Rectal smooth muscle tissue (tissue), 1 donor: Measurements from ENCODE around the gene LETMD1.
A peak's percentile ranks its signal among the peaks of the same experiment; 100 is the strongest.

Experiments
- H3K27ac ChIP-seq: one replicate; pipeline ENCODE4 v1.7.0; 2013; ENCODE audit warnings: low read depth, low read length, inconsistent platforms
- H3K27me3 ChIP-seq: one replicate; pipeline ENCODE4 v1.7.0; 2013; ENCODE audit warnings: low read length; ENCODE audit not compliant: control insufficient read depth, insufficient read depth
- H3K36me3 ChIP-seq: one replicate; pipeline ENCODE4 v1.7.0; 2013; ENCODE audit warnings: low read length; ENCODE audit not compliant: control insufficient read depth, insufficient read depth
- H3K4me1 ChIP-seq: one replicate; pipeline ENCODE4 v1.7.0; 2013; ENCODE audit warnings: low read length; ENCODE audit not compliant: control insufficient read depth, insufficient read depth
- H3K4me3 ChIP-seq: one replicate; pipeline ENCODE4 v1.7.0; 2013; ENCODE audit warnings: low read length
- H3K9ac ChIP-seq: one replicate; pipeline ENCODE4 v1.7.0; 2013; ENCODE audit warnings: low read length

Gene LETMD1

GRCh38 chr12:51028813-51029150, 19.3 kb upstream of the LETMD1 start:
- Histone ChIP-seq H3K4me3 (no peak overlapping the region), H3K27ac (no peak overlapping the region), H3K9ac (no peak overlapping the region)

GRCh38 chr12:51033048-51033447, 15.1 kb upstream of the LETMD1 start:
- Histone ChIP-seq H3K36me3 (no peaks in the 10 kb centered on the region), H3K4me3 (no peak overlapping the region), H3K27me3 (no peaks in the 10 kb centered on the region), H3K4me1 (no peaks in the 10 kb centered on the region), H3K9ac (no peak overlapping the region), H3K27ac (no peak overlapping the region)

More at GRCh38 chr12:51028813-51029150, 19.3 kb upstream of the LETMD1 start:
- no peaks in the 10 kb centered on the region for H3K36me3 ChIP-seq
- peaks cover 4% of the 10 kb centered on the region for H3K4me1 ChIP-seq
- no peaks in the 10 kb centered on the region for H3K27me3 ChIP-seq

GRCh38 chr12:51033457-51034089, 14.6 kb upstream of the LETMD1 start:
- Histone ChIP-seq H3K36me3 (no peaks in the 10 kb centered on the region), H3K27ac (no peak overlapping the region), H3K27me3 (no peaks in the 10 kb centered on the region), H3K9ac (no peak overlapping the region), H3K4me3 (no peak overlapping the region), H3K4me1 (no peaks in the 10 kb centered on the region)

- H3K36me3 ChIP-seq, result no peaks in the 10 kb centered on the region
- H3K4me1 ChIP-seq, result no peaks in the 10 kb centered on the region
- no peak overlapping the region for H3K27ac ChIP-seq
- no peak overlapping the region for H3K4me3 ChIP-seq
- H3K9ac ChIP-seq, result no peak overlapping the region
- H3K27me3 ChIP-seq, result no peaks in the 10 kb centered on the region
These were observed 11.8 kb upstream of the LETMD1 start for GRCh38 chr12:51036279-51036678.

- Histone ChIP-seq H3K36me3 (no peaks in the 10 kb centered on the region), H3K27ac (peak overlapping the region; percentile 82), H3K4me1 (peaks cover 7% of the 10 kb centered on the region), H3K9ac (peak overlapping the region; percentile 81), H3K27me3 (no peaks in the 10 kb centered on the region), H3K4me3 (peak overlapping the region; percentile 79)
These were observed 629 bp downstream of the LETMD1 start for GRCh38 chr12:51048661-51049251.

- H3K4me3 ChIP-seq, result peak overlapping the region; percentile 79
- peaks cover 4% of the 10 kb centered on the region for H3K36me3 ChIP-seq
- H3K27me3 ChIP-seq, result no peaks in the 10 kb centered on the region
- peaks cover 7% of the 10 kb centered on the region for H3K4me1 ChIP-seq
- H3K27ac ChIP-seq, result no peak overlapping the region
- no peak overlapping the region for H3K9ac ChIP-seq
These were observed 1.4 kb downstream of the LETMD1 start for GRCh38 chr12:51049525-51049924.

- Histone ChIP-seq H3K27me3 (no peaks in the 10 kb centered on the region), H3K36me3 (peaks cover 12% of the 10 kb centered on the region), H3K4me1 (peaks cover 7% of the 10 kb centered on the region), H3K4me3 (no peak overlapping the region), H3K9ac (no peak overlapping the region), H3K27ac (no peak overlapping the region)
These were observed 3.7 kb downstream of the LETMD1 start for GRCh38 chr12:51051787-51052186.

- no peak overlapping the region for H3K9ac ChIP-seq
- H3K27ac ChIP-seq, result no peak overlapping the region
- H3K36me3 ChIP-seq, result peaks cover 23% of the 10 kb centered on the region
- no peaks in the 10 kb centered on the region for H3K4me1 ChIP-seq
- H3K4me3 ChIP-seq, result no peak overlapping the region
- H3K27me3 ChIP-seq, result no peaks in the 10 kb centered on the region
These were observed 6.9 kb downstream of the LETMD1 start for GRCh38 chr12:51055060-51055459.

- Histone ChIP-seq H3K4me3 (no peak overlapping the region), H3K4me1 (no peaks in the 10 kb centered on the region), H3K27me3 (no peaks in the 10 kb centered on the region), H3K36me3 (peaks cover 23% of the 10 kb centered on the region), H3K9ac (no peak overlapping the region), H3K27ac (no peak overlapping the region)
These were observed 8.1 kb downstream of the LETMD1 start for GRCh38 chr12:51056242-51056641.

GRCh38 chr12:51059086-51059485, 11.0 kb downstream of the LETMD1 start:
- Histone ChIP-seq H3K27ac (no peak overlapping the region), H3K36me3 (peaks cover 36% of the 10 kb centered on the region), H3K27me3 (no peaks in the 10 kb centered on the region), H3K4me1 (no peaks in the 10 kb centered on the region), H3K4me3 (no peak overlapping the region), H3K9ac (no peak overlapping the region)

- H3K4me1 ChIP-seq, result no peaks in the 10 kb centered on the region
- H3K36me3 ChIP-seq, result peaks cover 36% of the 10 kb centered on the region
- no peak overlapping the region for H3K4me3 ChIP-seq
- H3K9ac ChIP-seq, result no peak overlapping the region
- no peaks in the 10 kb centered on the region for H3K27me3 ChIP-seq
- H3K27ac ChIP-seq, result no peak overlapping the region
These were observed 14.7 kb downstream of the LETMD1 start for GRCh38 chr12:51062631-51063397.

GRCh38 chr12:51065530-51065929, 17.4 kb downstream of the LETMD1 start:
- Histone ChIP-seq H3K4me1 (no peaks in the 10 kb centered on the region), H3K36me3 (peaks cover 32% of the 10 kb centered on the region), H3K9ac (no peak overlapping the region), H3K4me3 (no peak overlapping the region), H3K27me3 (no peaks in the 10 kb centered on the region), H3K27ac (no peak overlapping the region)
